Smooth muscle cell (in vitro differentiated cells): ENCODE results near the gene ADAMTS18. TPM values are rescaled to one million over a fixed set of nuclear protein-coding genes. Genes with fewer than 3 reads are reported as not detected.

Source experiments
- DNase-seq: peaks from one replicate; lab custom pipeline; 2025; ENCODE audit not compliant: unreplicated experiment; lab: John Stamatoyannopoulos, UW
- H2AFZ ChIP-seq: fragments of 200-600 bp; sonication (generic); 2 replicates; pipeline ENCODE4 v1.6.0; 2016; ENCODE audit warnings: antibody characterized with exemption, low read depth, mild to moderate bottlenecking
- H3F3A ChIP-seq: fragments of 200-600 bp; sonication (generic); 2 replicates; pipeline ENCODE4 v1.6.0; 2017; ENCODE audit warnings: antibody characterized with exemption, low read depth
- H3K27ac ChIP-seq: fragments of 200-600 bp; sonication (generic); 2 replicates; pipeline ENCODE4 v1.5.1; 2016; ENCODE audit warnings: low read depth, mild to moderate bottlenecking
- H3K27me3 ChIP-seq: fragments of 200-600 bp; sonication (generic); 2 replicates; pipeline ENCODE4 v1.6.1; 2016; ENCODE audit warnings: low read depth, mild to moderate bottlenecking
- H3K36me3 ChIP-seq: fragments of 200-600 bp; sonication (generic); 2 replicates; pipeline ENCODE4 v1.5.1; 2016; ENCODE audit warnings: low read depth
- H3K4me1 ChIP-seq: fragments of 200-600 bp; sonication (generic); 2 replicates; pipeline ENCODE4 v1.5.1; 2016; ENCODE audit warnings: low read depth
- H3K4me2 ChIP-seq: fragments of 200-600 bp; sonication (generic); 2 replicates; pipeline ENCODE4 v1.6.0; 2016; ENCODE audit warnings: mild to moderate bottlenecking
- H3K4me3 ChIP-seq: fragments of 200-600 bp; sonication (generic); 2 replicates; pipeline ENCODE4 v1.5.1; 2016; ENCODE audit warnings: mild to moderate bottlenecking
- H3K79me2 ChIP-seq: fragments of 200-600 bp; sonication (generic); 2 replicates; pipeline ENCODE4 v1.6.0; 2016; ENCODE audit warnings: low read depth, mild to moderate bottlenecking
- H3K9ac ChIP-seq: fragments of 200-600 bp; sonication (generic); 2 replicates; pipeline ENCODE4 v1.6.0; 2016; ENCODE audit warnings: low read depth
- H3K9me3 ChIP-seq: fragments of 200-600 bp; sonication (generic); replicated peaks from 2 replicates; pipeline ENCODE4 v1.5.1; 2016; ENCODE audit warnings: low read depth
- H4K20me1 ChIP-seq: fragments of 200-600 bp; sonication (generic); 2 replicates; pipeline ENCODE4 v1.6.0; 2016; ENCODE audit warnings: low read depth
- WGBS: methylation state at CpG from one replicate; pipeline ENCODE4 v1.1.7; 2016; ENCODE audit warnings: low lambda C conversion rate; 5-methylcytosine and 5-hydroxymethylcytosine counted together
- polyA plus RNA-seq: library from polyadenylated mRNA; unstranded; fragments of >200 nt; fragmentation: Nextera tagmentation; extraction: Ambion mirVana; gene quantifications from 2 replicates; pipeline ENCODE4 v1.2.1, GENCODE V29; 2016
- total RNA-seq: library from RNA; depleted of rRNA; stranded (reverse); fragments of >200 nt; gene quantifications from 2 replicates; pipeline ENCODE4 v1.2.3, GENCODE V29; 2014
- TF ChIP-seq, protein P1 (sequence below): fragments of 200-600 bp; sonication (generic); IDR thresholded peaks from 2 replicates; pipeline ENCODE4 v1.5.1; 2017; ENCODE audit warnings: borderline replicate concordance, mild to moderate bottlenecking, antibody characterized with exemption; ENCODE audit not compliant: insufficient read depth, poor library complexity, severe bottlenecking

The ADAMTS18 gene
- total and polyA plus RNA-seq, 2 experiments from 2014 or later, result 0.05 to 4.4 TPM

DNA sequence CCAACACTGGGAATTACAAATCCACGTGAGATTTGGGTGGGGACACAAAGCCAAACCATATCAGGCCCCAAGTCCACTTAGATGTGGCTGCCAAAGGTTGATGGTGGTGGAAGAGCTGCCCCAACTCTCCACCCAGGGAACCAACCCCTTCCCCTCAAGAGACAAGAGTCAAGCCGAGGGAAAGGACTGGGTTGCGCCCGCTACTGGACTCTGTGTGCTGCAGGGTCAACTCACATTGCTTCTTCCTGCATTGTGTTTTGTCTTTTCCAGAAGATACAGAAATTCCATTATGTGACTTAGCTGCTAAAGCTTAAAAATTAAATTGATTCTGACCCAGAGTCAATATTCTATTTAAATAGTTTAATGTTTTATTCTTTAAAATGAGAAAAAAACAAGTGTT, 58.5 kb downstream of the ADAMTS18 start:
- H3K4me1 ChIP-seq, result peaks cover 10% of the 10 kb centered on the region
- no peaks in the 10 kb centered on the region for H3K79me2 ChIP-seq
- 85% methylated on average over 4 of the region's 4 CpGs for whole genome bisulfite sequencing
- DNase-seq, result no peak
- H3K4me3 ChIP-seq, result no peak overlapping the region
- H3K36me3 ChIP-seq, result no peaks in the 10 kb centered on the region
- H3K27me3 ChIP-seq, result no peaks in the 10 kb centered on the region
- H3K4me2 ChIP-seq, result no peak overlapping the region
- TF ChIP-seq, protein P1, sequence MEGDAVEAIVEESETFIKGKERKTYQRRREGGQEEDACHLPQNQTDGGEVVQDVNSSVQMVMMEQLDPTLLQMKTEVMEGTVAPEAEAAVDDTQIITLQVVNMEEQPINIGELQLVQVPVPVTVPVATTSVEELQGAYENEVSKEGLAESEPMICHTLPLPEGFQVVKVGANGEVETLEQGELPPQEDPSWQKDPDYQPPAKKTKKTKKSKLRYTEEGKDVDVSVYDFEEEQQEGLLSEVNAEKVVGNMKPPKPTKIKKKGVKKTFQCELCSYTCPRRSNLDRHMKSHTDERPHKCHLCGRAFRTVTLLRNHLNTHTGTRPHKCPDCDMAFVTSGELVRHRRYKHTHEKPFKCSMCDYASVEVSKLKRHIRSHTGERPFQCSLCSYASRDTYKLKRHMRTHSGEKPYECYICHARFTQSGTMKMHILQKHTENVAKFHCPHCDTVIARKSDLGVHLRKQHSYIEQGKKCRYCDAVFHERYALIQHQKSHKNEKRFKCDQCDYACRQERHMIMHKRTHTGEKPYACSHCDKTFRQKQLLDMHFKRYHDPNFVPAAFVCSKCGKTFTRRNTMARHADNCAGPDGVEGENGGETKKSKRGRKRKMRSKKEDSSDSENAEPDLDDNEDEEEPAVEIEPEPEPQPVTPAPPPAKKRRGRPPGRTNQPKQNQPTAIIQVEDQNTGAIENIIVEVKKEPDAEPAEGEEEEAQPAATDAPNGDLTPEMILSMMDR, result no peak
- H3F3A ChIP-seq, result no peaks in the 10 kb centered on the region
- no peaks in the 10 kb centered on the region for H4K20me1 ChIP-seq
- no peak overlapping the region for H3K27ac ChIP-seq
- no peak overlapping the region for H3K9ac ChIP-seq
- no peak overlapping the region for H2AFZ ChIP-seq
- no peaks in the 10 kb centered on the region for H3K9me3 ChIP-seq

DNA sequence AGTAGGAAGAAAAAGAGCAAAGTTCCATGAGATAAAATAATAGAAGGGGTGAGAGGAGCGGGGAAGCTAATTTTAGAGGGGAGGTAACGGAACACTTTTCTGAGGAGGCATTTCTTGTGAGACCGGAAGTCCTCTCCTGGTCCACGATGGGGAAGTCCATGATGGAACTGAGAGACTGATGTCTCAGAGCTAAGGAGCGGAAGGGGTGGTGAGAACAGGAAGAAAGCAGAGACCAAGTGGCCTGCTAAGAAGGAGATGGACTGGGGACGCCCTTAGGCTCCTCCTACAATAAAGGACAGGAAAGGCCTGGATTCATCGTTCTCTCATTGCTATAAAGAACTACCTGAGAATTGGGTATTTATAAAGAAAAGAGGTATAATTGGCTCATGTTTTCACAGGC, 59.4 kb downstream of the ADAMTS18 start:
- Histone ChIP-seq H3K9me3 (no peaks in the 10 kb centered on the region), H3K27ac (no peak overlapping the region), H3K9ac (no peak overlapping the region), H4K20me1 (no peaks in the 10 kb centered on the region), H2AFZ (no peak overlapping the region), H3K4me1 (peaks cover 10% of the 10 kb centered on the region), H3K4me3 (no peak overlapping the region), H3K79me2 (no peaks in the 10 kb centered on the region), H3K27me3 (no peaks in the 10 kb centered on the region), H3K36me3 (no peaks in the 10 kb centered on the region), H3F3A (no peaks in the 10 kb centered on the region), H3K4me2 (no peak overlapping the region)
- TF ChIP-seq, protein P1, result no peak
- no peak for DNase-seq
- 97% methylated on average over 7 of the region's 7 CpGs for WGBS

DNA sequence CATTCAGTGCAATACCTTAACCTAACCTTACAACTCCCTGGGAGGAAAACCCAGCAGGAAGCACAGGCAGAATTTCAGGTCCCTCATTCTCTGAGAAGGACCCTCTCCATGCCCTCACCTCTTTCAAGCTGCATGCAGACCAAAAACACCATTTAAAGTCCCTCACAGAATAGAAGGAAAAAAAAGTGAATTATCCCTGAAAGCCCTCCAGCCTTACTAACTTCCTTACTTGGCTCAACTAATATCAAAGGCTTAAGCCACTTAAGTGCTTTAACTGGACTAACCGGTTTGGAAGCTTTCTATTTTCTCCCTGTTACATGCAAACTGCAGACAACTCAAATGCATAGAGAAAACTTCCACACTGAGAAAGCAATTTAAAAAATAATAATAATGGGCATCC, 60.5 kb downstream of the ADAMTS18 start:
- TF ChIP-seq, protein P1, result no peak
- Histone ChIP-seq H2AFZ (no peak overlapping the region), H3K9ac (no peak overlapping the region), H3K79me2 (no peaks in the 10 kb centered on the region), H3K27ac (no peak overlapping the region), H3K9me3 (no peaks in the 10 kb centered on the region), H3K27me3 (no peaks in the 10 kb centered on the region), H3K36me3 (no peaks in the 10 kb centered on the region), H3K4me3 (no peak overlapping the region), H3K4me2 (peak overlapping the region; percentile 4), H3F3A (no peaks in the 10 kb centered on the region), H3K4me1 (peaks cover 10% of the 10 kb centered on the region), H4K20me1 (no peaks in the 10 kb centered on the region)
- no peak for DNase-seq
- 0% methylated on average over 1 of the region's 1 CpG for WGBS

DNA sequence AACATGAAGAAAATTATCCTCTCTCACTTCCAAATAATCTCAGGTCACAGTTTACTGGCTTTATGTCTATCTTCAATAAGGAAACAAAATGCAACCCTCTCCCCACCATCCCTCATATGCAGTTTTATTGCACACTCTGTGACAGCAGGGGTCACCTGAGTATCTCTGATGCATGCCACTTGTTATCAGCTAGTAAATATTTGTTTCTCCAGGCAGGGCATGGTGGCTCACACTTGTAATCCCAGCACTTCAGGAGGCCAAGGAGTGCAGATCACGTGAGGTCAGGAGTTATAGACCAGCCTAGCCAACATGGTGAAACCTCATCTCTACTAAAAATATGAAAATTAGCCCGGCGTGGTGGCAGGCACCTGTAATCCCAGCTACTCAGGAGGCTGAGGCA, 61.1 kb downstream of the ADAMTS18 start:
- Histone ChIP-seq H3K9me3 (no peaks in the 10 kb centered on the region), H3K79me2 (no peaks in the 10 kb centered on the region), H3K4me2 (no peak overlapping the region), H3F3A (no peaks in the 10 kb centered on the region), H4K20me1 (no peaks in the 10 kb centered on the region), H2AFZ (no peak overlapping the region), H3K4me1 (peaks cover 10% of the 10 kb centered on the region), H3K27ac (no peak overlapping the region), H3K27me3 (no peaks in the 10 kb centered on the region), H3K4me3 (no peak overlapping the region), H3K9ac (no peak overlapping the region), H3K36me3 (no peaks in the 10 kb centered on the region)
- DNase-seq, result no peak
- WGBS, result 70% methylated on average over 3 of the region's 3 CpGs
- TF ChIP-seq, protein P1, result no peak
